K562 (cell line): ENCODE data around the gene NCOA1. TPM values are rescaled to one million over a fixed set of nuclear protein-coding genes. Genes with fewer than 3 reads are reported as not detected.

ENCODE experiments used
- CBX3 ChIP-seq, 2 experiments: IDR thresholded peaks; 1 replicate in 1 of 2; 2 replicates in 1 of 2; pipeline ENCODE4 v1.6.1; 2012; ENCODE audit warnings: inconsistent platforms in 2 of 2, low read length in 2 of 2, borderline replicate concordance in 1 of 2, control low read depth in 1 of 2
- DMBX1 ChIP-seq: fragments of 250-450 bp; sonication (Bioruptor Pico); IDR thresholded peaks from 2 replicates; pipeline ENCODE4 v1.8.0; 2022; ENCODE audit warnings: inconsistent platforms, mild to moderate bottlenecking, moderate library complexity, borderline replicate concordance
- ELF1 ChIP-seq: fragments of 200-800 bp; sonication (Bioruptor generic); IDR thresholded peaks from 2 replicates; pipeline ENCODE4 v1.6.1; 2016; ENCODE audit warnings: missing genetic modification characterization, missing compliant biosample characterization
- ETV1 ChIP-seq: fragments of 450-650 bp; conservative IDR thresholded peaks from 2 replicates; pipeline ENCODE4 v1.6.1; 2016; ENCODE audit warnings: missing genetic modification characterization, control low read depth, low read depth, missing compliant biosample characterization
- HMGN3 ChIP-seq: IDR thresholded peaks from 2 replicates; pipeline ENCODE4 v1.6.1; 2011; ENCODE audit warnings: borderline replicate concordance, low read depth, mild to moderate bottlenecking, mixed read lengths, low read length; ENCODE audit not compliant: insufficient read length; ENCODE audit errors: extremely low read depth
- RBFOX2 ChIP-seq: fragments of 200-400 bp; formaldehyde crosslinking; IDR thresholded peaks from 2 replicates; pipeline ENCODE4 v1.6.1; 2017; ENCODE audit warnings: low read depth, mild to moderate bottlenecking, low read length, moderate library complexity
- TOE1 ChIP-seq, 2 experiments: fragments of 450-650 bp in 1 of 2; sonication (generic) in 1 of 2; formaldehyde crosslinking in 1 of 2; IDR thresholded peaks; 2 replicates each; pipeline versions ENCODE4 v1.7.1 to v1.8.0; 2016 to 2022; ENCODE audit warnings: borderline replicate concordance in 2 of 2, mild to moderate bottlenecking in 2 of 2, antibody characterized with exemption in 1 of 2, inconsistent platforms in 1 of 2, low read depth in 1 of 2, missing genetic modification reagents in 1 of 2, moderate library complexity in 1 of 2
- ZEB2 ChIP-seq: fragments of 450-650 bp; IDR thresholded peaks from 2 replicates; pipeline ENCODE4 v1.6.1; 2016
- polyA plus RNA-seq, 8 experiments: library from polyadenylated mRNA; depleted of rRNA in 4 of 8; stranded (reverse) in 5 of 8; unstranded in 3 of 8; fragments of >200 nt; fragmentation: Nextera tagmentation in 2 of 8; fragmentation: Illumina TruSeq in 1 of 8; extraction: Ambion mirVana in 2 of 8; extraction: Trizol in 1 of 8; gene quantifications; 2 replicates each; pipeline versions ENCODE4 v1.2.1 to v1.2.3, GENCODE V29; 2011 to 2014; ENCODE audit warnings: inconsistent platforms in 1 of 8, missing spikeins in 1 of 8
- total RNA-seq, 7 experiments: library from RNA; depleted of rRNA in 6 of 7; stranded (reverse); fragments of >200 nt in 6 of 7; fragmentation: Illumina TruSeq in 2 of 7; extraction: Trizol in 2 of 7; gene quantifications; 2 replicates each; pipeline versions ENCODE4 v1.2.1 to v1.2.3, GENCODE V29; 2011 to 2021; ENCODE audit warnings: low replicate concordance in 1 of 7
- TF ChIP-seq, protein P1 (sequence below): fragments of 450-650 bp; IDR thresholded peaks from 2 replicates; pipeline ENCODE4 v1.6.1; 2016; ENCODE audit warnings: missing biosample characterization, missing genetic modification characterization

NCOA1 gene
- total and polyA plus RNA-seq, 9 of the 15 experiments (the other 6 are each of a cell fraction or from before 2014, with no cell fraction given): 4.9 to 25.7 (median 17.0) TPM

DNA sequence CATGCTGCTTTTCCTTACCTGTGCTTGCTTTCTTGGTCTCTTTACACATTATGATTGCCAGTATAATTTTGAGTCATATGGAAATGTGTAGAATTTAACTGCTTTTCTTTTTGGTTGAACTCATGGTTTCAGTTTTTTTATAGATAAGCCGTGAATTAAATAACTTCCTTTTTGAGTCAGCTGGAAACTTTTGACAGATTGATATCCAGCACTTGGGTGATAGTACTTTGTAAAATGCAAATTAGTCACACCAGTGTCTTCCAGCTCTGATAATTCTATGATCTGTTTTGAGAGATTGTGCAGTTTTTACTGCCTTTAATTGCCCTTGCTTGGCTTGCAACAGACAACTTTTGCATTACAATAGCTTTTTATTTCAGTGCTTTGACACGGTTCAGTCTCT is 86.4 kb downstream of the NCOA1 start (continued):
- no peak for TF ChIP-seq HMGN3
- TF ChIP-seq DMBX1 (CRISPR knock-in tag): no peak
- TF ChIP-seq RBFOX2: no peak
- no peak for TF ChIP-seq ZEB2
- no peak for TF ChIP-seq CBX3 (IDR thresholded peaks at IDR 0.05; ENCODE audit: borderline replicate concordance in 1 of 2, low read length in 2 of 2)
- no peak for TF ChIP-seq TOE1 (IDR thresholded peaks at IDR 0.05; ENCODE audit: borderline replicate concordance)
- no peak for TF ChIP-seq TOE1 (CRISPR knock-in tag; IDR thresholded peaks at IDR 0.05; ENCODE audit: borderline replicate concordance, low read depth)
- TF ChIP-seq ETV1 (tag): 0 out of 2 replicates have a peak, but pooled peaks have one; percentile 15
- TF ChIP-seq, protein P1, sequence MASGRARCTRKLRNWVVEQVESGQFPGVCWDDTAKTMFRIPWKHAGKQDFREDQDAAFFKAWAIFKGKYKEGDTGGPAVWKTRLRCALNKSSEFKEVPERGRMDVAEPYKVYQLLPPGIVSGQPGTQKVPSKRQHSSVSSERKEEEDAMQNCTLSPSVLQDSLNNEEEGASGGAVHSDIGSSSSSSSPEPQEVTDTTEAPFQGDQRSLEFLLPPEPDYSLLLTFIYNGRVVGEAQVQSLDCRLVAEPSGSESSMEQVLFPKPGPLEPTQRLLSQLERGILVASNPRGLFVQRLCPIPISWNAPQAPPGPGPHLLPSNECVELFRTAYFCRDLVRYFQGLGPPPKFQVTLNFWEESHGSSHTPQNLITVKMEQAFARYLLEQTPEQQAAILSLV: no peak
- TF ChIP-seq ELF1 (tag): no peak
